ENCODE results near the gene PRR16. TPM values are rescaled to one million over a fixed set of nuclear protein-coding genes. Genes with fewer than 3 reads are reported as not detected.

Gene PRR16
- total and polyA plus RNA-seq, 2 experiments from 2014 or later, result 1.0 to 1.7 TPM

DNA sequence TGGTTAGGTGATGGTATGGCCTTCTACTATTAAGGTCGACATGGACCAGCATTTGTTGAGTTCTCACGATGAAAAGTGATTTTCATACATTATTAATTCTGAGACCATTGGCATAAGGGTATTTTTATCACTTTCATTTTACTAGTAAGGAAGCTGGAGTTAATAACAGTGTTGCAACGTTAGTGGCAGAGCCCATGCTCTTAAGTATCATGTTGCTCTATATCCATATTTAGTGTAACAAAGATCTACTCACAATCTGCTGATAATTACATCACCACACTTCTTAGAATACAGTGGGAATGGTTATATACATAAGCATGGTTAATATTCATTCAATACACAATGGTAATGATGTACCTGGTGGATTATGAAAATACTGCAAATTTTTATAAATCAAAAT, 81.9 kb downstream of the PRR16 start:
- H3K9me3 Mint-ChIP-seq, result no peaks in the 10 kb centered on the region
- no peak overlapping the region for H3K4me3 Mint-ChIP-seq
- H3K27ac Mint-ChIP-seq, result no peak overlapping the region
- H3K4me1 ChIP-seq (ENCODE audit: insufficient read depth), result no peaks in the 10 kb centered on the region
- H3K4me3 ChIP-seq, result no peak overlapping the region
- H3K27me3 Mint-ChIP-seq (ENCODE audit: insufficient read depth, low read depth, poor library complexity), result no peaks in the 10 kb centered on the region
- H3K4me2 ChIP-seq, result no peak overlapping the region
- H3K36me3 ChIP-seq (ENCODE audit: insufficient read depth), result no peaks in the 10 kb centered on the region
- ATAC-seq (no peak), DNase-seq (ENCODE audit: low spot score) (no peak)
- no peaks in the 10 kb centered on the region for H3K36me3 Mint-ChIP-seq (ENCODE audit: low read depth)
- TF ChIP-seq, protein P1, sequence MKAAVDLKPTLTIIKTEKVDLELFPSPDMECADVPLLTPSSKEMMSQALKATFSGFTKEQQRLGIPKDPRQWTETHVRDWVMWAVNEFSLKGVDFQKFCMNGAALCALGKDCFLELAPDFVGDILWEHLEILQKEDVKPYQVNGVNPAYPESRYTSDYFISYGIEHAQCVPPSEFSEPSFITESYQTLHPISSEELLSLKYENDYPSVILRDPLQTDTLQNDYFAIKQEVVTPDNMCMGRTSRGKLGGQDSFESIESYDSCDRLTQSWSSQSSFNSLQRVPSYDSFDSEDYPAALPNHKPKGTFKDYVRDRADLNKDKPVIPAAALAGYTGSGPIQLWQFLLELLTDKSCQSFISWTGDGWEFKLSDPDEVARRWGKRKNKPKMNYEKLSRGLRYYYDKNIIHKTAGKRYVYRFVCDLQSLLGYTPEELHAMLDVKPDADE (IDR thresholded peaks at IDR 0.05), result no peak
- TF ChIP-seq EZH2phosphoT487 (IDR thresholded peaks at IDR 0.05; ENCODE audit: unreplicated experiment) (no peak), EZH2 (IDR thresholded peaks at IDR 0.05; ENCODE audit: low read depth, unreplicated experiment) (no peak), JUNB (IDR thresholded peaks at IDR 0.05; ENCODE audit: unreplicated experiment) (no peak), NANOG (IDR thresholded peaks at IDR 0.05; ENCODE audit: borderline replicate concordance) (no peak), STAT1 (IDR thresholded peaks at IDR 0.05; ENCODE audit: unreplicated experiment) (no peak), CREB1 (CRISPR knock-in tag; IDR thresholded peaks at IDR 0.05; ENCODE audit: low read depth) (no peak), POLR2AphosphoS5 (IDR thresholded peaks at IDR 0.05; ENCODE audit: low read depth) (no peak), ZNF331 (CRISPR knock-in tag; IDR thresholded peaks at IDR 0.05; ENCODE audit: low read depth) (no peak), ZNF114 (CRISPR knock-in tag; IDR thresholded peaks at IDR 0.05) (no peak)
- TF ChIP-seq, protein P2, sequence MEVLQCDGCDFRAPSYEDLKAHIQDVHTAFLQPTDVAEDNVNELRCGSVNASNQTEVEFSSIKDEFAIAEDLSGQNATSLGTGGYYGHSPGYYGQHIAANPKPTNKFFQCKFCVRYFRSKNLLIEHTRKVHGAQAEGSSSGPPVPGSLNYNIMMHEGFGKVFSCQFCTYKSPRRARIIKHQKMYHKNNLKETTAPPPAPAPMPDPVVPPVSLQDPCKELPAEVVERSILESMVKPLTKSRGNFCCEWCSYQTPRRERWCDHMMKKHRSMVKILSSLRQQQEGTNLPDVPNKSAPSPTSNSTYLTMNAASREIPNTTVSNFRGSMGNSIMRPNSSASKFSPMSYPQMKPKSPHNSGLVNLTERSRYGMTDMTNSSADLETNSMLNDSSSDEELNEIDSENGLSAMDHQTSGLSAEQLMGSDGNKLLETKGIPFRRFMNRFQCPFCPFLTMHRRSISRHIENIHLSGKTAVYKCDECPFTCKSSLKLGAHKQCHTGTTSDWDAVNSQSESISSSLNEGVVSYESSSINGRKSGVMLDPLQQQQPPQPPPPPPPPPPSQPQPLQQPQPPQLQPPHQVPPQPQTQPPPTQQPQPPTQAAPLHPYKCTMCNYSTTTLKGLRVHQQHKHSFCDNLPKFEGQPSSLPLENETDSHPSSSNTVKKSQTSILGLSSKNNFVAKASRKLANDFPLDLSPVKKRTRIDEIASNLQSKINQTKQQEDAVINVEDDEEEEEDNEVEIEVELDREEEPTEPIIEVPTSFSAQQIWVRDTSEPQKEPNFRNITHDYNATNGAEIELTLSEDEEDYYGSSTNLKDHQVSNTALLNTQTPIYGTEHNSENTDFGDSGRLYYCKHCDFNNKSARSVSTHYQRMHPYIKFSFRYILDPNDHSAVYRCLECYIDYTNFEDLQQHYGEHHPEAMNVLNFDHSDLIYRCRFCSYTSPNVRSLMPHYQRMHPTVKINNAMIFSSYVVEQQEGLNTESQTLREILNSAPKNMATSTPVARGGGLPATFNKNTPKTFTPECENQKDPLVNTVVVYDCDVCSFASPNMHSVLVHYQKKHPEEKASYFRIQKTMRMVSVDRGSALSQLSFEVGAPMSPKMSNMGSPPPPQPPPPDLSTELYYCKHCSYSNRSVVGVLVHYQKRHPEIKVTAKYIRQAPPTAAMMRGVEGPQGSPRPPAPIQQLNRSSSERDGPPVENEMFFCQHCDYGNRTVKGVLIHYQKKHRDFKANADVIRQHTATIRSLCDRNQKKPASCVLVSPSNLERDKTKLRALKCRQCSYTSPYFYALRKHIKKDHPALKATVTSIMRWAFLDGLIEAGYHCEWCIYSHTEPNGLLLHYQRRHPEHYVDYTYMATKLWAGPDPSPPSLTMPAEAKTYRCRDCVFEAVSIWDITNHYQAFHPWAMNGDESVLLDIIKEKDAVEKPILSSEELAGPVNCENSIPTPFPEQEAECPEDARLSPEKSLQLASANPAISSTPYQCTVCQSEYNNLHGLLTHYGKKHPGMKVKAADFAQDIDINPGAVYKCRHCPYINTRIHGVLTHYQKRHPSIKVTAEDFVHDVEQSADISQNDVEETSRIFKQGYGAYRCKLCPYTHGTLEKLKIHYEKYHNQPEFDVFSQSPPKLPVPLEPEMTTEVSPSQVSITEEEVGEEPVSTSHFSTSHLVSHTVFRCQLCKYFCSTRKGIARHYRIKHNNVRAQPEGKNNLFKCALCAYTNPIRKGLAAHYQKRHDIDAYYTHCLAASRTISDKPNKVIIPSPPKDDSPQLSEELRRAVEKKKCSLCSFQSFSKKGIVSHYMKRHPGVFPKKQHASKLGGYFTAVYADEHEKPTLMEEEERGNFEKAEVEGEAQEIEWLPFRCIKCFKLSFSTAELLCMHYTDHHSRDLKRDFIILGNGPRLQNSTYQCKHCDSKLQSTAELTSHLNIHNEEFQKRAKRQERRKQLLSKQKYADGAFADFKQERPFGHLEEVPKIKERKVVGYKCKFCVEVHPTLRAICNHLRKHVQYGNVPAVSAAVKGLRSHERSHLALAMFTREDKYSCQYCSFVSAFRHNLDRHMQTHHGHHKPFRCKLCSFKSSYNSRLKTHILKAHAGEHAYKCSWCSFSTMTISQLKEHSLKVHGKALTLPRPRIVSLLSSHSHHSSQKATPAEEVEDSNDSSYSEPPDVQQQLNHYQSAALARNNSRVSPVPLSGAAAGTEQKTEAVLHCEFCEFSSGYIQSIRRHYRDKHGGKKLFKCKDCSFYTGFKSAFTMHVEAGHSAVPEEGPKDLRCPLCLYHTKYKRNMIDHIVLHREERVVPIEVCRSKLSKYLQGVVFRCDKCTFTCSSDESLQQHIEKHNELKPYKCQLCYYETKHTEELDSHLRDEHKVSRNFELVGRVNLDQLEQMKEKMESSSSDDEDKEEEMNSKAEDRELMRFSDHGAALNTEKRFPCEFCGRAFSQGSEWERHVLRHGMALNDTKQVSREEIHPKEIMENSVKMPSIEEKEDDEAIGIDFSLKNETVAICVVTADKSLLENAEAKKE (CRISPR knock-in tag; IDR thresholded peaks at IDR 0.05), result no peak
- TF ChIP-seq, protein P3, sequence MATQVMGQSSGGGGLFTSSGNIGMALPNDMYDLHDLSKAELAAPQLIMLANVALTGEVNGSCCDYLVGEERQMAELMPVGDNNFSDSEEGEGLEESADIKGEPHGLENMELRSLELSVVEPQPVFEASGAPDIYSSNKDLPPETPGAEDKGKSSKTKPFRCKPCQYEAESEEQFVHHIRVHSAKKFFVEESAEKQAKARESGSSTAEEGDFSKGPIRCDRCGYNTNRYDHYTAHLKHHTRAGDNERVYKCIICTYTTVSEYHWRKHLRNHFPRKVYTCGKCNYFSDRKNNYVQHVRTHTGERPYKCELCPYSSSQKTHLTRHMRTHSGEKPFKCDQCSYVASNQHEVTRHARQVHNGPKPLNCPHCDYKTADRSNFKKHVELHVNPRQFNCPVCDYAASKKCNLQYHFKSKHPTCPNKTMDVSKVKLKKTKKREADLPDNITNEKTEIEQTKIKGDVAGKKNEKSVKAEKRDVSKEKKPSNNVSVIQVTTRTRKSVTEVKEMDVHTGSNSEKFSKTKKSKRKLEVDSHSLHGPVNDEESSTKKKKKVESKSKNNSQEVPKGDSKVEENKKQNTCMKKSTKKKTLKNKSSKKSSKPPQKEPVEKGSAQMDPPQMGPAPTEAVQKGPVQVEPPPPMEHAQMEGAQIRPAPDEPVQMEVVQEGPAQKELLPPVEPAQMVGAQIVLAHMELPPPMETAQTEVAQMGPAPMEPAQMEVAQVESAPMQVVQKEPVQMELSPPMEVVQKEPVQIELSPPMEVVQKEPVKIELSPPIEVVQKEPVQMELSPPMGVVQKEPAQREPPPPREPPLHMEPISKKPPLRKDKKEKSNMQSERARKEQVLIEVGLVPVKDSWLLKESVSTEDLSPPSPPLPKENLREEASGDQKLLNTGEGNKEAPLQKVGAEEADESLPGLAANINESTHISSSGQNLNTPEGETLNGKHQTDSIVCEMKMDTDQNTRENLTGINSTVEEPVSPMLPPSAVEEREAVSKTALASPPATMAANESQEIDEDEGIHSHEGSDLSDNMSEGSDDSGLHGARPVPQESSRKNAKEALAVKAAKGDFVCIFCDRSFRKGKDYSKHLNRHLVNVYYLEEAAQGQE (IDR thresholded peaks at IDR 0.05; ENCODE audit: unreplicated experiment), result no peak
- TF ChIP-seq, protein P4, sequence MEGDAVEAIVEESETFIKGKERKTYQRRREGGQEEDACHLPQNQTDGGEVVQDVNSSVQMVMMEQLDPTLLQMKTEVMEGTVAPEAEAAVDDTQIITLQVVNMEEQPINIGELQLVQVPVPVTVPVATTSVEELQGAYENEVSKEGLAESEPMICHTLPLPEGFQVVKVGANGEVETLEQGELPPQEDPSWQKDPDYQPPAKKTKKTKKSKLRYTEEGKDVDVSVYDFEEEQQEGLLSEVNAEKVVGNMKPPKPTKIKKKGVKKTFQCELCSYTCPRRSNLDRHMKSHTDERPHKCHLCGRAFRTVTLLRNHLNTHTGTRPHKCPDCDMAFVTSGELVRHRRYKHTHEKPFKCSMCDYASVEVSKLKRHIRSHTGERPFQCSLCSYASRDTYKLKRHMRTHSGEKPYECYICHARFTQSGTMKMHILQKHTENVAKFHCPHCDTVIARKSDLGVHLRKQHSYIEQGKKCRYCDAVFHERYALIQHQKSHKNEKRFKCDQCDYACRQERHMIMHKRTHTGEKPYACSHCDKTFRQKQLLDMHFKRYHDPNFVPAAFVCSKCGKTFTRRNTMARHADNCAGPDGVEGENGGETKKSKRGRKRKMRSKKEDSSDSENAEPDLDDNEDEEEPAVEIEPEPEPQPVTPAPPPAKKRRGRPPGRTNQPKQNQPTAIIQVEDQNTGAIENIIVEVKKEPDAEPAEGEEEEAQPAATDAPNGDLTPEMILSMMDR (conservative IDR thresholded peaks at IDR 0.05; ENCODE audit: low read depth in 2 of 2), result no peak
- no peaks in the 10 kb centered on the region for H3F3A ChIP-seq (replicated peaks; ENCODE audit: low read depth)
- no peak overlapping the region for H3K27ac ChIP-seq (ENCODE audit: low read depth)
- H3K27me3 ChIP-seq (ENCODE audit: insufficient read depth), result no peaks in the 10 kb centered on the region
- H3K9me2 ChIP-seq (ENCODE audit: insufficient read depth), result no peaks in the 10 kb centered on the region
- H4K20me1 ChIP-seq (replicated peaks; ENCODE audit: insufficient read depth), result no peaks in the 10 kb centered on the region
- H2AFZ ChIP-seq, result no peak overlapping the region
- H3K79me2 ChIP-seq (replicated peaks; ENCODE audit: insufficient read depth), result no peaks in the 10 kb centered on the region
- H3K4me1 Mint-ChIP-seq, result no peaks in the 10 kb centered on the region

Data from GM23338 (cell line).